Gastrocnemius medialis (tissue), 4 donors: Measurements from ENCODE around the gene CBLL1. TPM values are rescaled to one million over a fixed set of nuclear protein-coding genes. Genes with fewer than 3 reads are reported as not detected.
A peak's percentile ranks its signal among the peaks of the same experiment; 100 is the strongest.

ENCODE experiments used
- ATAC-seq, 2 donors: fragments of 150-250 bp; one replicate each; pipeline ENCODE4 v1.9.1; 2016
- DNase-seq, 2 donors: peaks; one replicate each; pipeline ENCODE4 v3.0.0-alpha.2; 2019
- H3K27ac ChIP-seq, 4 donors: fragments of 200-600 bp; sonication (generic); 1 replicate in 1 of 4; 2 replicates in 3 of 4; pipeline ENCODE4 v1.5.1; 2016 to 2018; ENCODE audit warnings: mild to moderate bottlenecking in 2 of 4, moderate library complexity in 1 of 4
- H3K27me3 ChIP-seq, 3 donors: fragments of 200-600 bp; sonication (generic) in 2 of 3; 1 replicate in 1 of 3; 2 replicates in 2 of 3; pipeline versions ENCODE4 v1.5.1 to v1.6.0; 2016 to 2019; ENCODE audit warnings: mild to moderate bottlenecking in 1 of 3, moderate library complexity in 1 of 3
- H3K36me3 ChIP-seq, 2 donors: fragments of 200-600 bp; sonication (generic) in 1 of 2; one replicate each; pipeline ENCODE4 v1.5.1; 2017 to 2018
- H3K4me1 ChIP-seq, 2 donors: fragments of 200-600 bp; sonication (generic) in 1 of 2; one replicate each; pipeline ENCODE4 v1.5.1; 2016 to 2017; ENCODE audit warnings: mild to moderate bottlenecking in 2 of 2
- H3K4me3 ChIP-seq, 4 donors: fragments of 200-600 bp; sonication (generic) in 3 of 4; 1 replicate in 1 of 4; 2 replicates in 3 of 4; pipeline ENCODE4 v1.5.1; 2016 to 2019; ENCODE audit warnings: mild to moderate bottlenecking in 2 of 4
- H3K9me3 ChIP-seq, 3 donors: fragments of 200-600 bp; sonication (generic) in 2 of 3; 1 replicate in 1 of 3; 2 replicates in 2 of 3; pipeline ENCODE4 v1.5.1; 2016 to 2019
- POLR2A ChIP-seq, 2 donors: fragments of 450-650 bp; IDR thresholded peaks; one replicate each; pipeline ENCODE4 v1.6.1; 2017; ENCODE audit warnings: antibody characterized with exemption in 2 of 2, mild to moderate bottlenecking in 2 of 2, moderate library complexity in 2 of 2
- in situ Hi-C, 4 donors: fragments of 200-750 bp; cut with MboI; loops; one replicate each; pipeline versions ENCODE4 v1.15.0 to v1.8.0; 2017; ENCODE audit warnings: low sequenced_read_pairs in 4 of 4
- intact Hi-C: fragments of 100-400 bp; cut with DNase I; formaldehyde crosslinking; loops from one replicate; pipeline ENCODE4 v1.15.1; 2023; ENCODE audit warnings: low total_unique reads
- total RNA-seq, 4 donors: library from RNA; depleted of rRNA; stranded (reverse); fragments of >200 nt; gene quantifications; one replicate each; pipeline versions ENCODE4 v1.1.0 to v1.2.3, GENCODE V29; 2016
- TF ChIP-seq, protein P1 (sequence below), 5 experiments: fragments of 450-650 bp in 3 of 5; fragments of 200-600 bp in 2 of 5; sonication (generic) in 2 of 5; IDR thresholded peaks in 4 of 5; conservative IDR thresholded peaks in 1 of 5; 1 replicate in 4 of 5; 2 replicates in 1 of 5; pipeline ENCODE4 v1.5.1; 2016 to 2019; ENCODE audit warnings: antibody characterized with exemption in 5 of 5, mild to moderate bottlenecking in 3 of 5, moderate library complexity in 3 of 5

The CBLL1 gene
- total RNA-seq, 4 donors from 2014 or later: 21.6 to 49.6 (median 34.8) TPM

DNA sequence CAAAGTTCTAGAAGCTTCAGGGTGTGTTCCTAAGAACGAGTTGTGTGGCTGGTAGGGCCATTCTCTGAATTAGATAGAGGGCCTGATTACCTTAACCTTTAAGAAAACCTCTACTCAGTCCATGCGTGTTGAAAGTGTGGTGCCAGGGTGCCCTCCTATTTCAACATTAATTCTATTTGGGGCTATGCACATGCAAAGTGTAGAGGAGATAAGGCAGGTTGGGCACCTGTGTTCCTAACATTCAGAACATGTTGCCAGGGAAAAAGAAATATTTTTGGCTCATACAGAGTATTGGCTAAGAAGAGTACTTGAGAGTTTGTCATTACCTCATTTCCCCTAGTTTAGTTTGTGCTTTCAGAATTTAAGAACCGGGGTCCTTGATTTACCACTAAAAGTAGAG is 38.4 kb downstream of the CBLL1 start:
- Histone ChIP-seq H3K4me3 (no peak overlapping the region), H3K27ac (no peak overlapping the region), H3K9me3 (no peaks in the 10 kb centered on the region), H3K4me1 (peaks cover 0 to 13% of the 10 kb centered on the region in 2 donors), H3K36me3 (no peaks in the 10 kb centered on the region), H3K27me3 (no peaks in the 10 kb centered on the region)
- intact Hi-C loops (no loop called here), in situ Hi-C loops (no loop called here)
- TF ChIP-seq, protein P1, sequence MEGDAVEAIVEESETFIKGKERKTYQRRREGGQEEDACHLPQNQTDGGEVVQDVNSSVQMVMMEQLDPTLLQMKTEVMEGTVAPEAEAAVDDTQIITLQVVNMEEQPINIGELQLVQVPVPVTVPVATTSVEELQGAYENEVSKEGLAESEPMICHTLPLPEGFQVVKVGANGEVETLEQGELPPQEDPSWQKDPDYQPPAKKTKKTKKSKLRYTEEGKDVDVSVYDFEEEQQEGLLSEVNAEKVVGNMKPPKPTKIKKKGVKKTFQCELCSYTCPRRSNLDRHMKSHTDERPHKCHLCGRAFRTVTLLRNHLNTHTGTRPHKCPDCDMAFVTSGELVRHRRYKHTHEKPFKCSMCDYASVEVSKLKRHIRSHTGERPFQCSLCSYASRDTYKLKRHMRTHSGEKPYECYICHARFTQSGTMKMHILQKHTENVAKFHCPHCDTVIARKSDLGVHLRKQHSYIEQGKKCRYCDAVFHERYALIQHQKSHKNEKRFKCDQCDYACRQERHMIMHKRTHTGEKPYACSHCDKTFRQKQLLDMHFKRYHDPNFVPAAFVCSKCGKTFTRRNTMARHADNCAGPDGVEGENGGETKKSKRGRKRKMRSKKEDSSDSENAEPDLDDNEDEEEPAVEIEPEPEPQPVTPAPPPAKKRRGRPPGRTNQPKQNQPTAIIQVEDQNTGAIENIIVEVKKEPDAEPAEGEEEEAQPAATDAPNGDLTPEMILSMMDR (IDR thresholded peaks at IDR 0.05 in 4 of 5, conservative IDR thresholded peaks at IDR 0.05 in 1 of 5): no peak
- no peak for TF ChIP-seq POLR2A (IDR thresholded peaks at IDR 0.05)
- DNase-seq (no peak), ATAC-seq (no peak)

DNA sequence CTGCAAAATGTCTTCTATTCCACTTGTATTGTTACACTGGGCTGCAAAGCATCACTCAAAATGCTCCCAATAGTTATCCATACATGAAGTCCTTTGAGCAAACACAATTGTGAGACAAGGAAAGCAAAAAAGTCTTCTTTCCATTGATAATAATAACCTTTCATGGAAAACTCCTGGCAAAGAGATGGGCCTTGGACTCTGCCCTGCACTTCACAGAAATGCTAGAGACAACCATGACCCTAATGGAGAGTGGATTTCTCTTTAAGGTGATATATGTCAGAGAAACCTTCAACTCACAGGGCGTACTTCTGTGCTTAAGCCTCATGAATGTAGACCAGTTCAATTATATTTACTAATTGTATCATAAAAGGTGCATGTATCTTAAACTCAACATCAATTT is 39.7 kb downstream of the CBLL1 start:
- H3K36me3 ChIP-seq: no peaks in the 10 kb centered on the region
- H3K4me1 ChIP-seq: peaks cover 0 to 13% of the 10 kb centered on the region in 2 donors
- no peak for DNase-seq
- H3K4me3 ChIP-seq: no peak overlapping the region
- intact Hi-C loops (no loop called here), in situ Hi-C loops (no loop called here)
- no peaks in the 10 kb centered on the region for H3K27me3 ChIP-seq
- no peak overlapping the region for H3K27ac ChIP-seq
- H3K9me3 ChIP-seq: no peaks in the 10 kb centered on the region
- no peak for ATAC-seq
- no peak for TF ChIP-seq POLR2A (IDR thresholded peaks at IDR 0.05)
- TF ChIP-seq, protein P1 (IDR thresholded peaks at IDR 0.05 in 4 of 5, conservative IDR thresholded peaks at IDR 0.05 in 1 of 5): no peak

DNA sequence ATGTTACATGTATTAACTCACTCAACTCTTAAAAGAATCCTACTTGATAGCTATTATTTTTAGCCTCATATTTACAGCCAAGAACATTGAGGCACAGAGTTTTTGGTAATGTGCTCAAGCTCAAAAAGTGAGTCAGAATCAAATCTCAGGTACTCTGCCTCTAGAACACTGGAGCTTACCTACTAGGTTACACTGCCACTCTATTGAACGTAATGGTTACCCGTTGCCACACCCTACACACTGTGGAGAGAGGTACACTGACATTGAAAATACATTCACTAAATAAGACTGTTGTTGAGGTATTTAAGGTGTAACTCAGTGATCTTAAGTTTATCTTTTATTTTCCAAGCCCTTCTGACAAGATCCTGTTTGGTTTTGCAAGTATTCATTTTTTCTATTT is 41.2 kb downstream of the CBLL1 start:
- Histone ChIP-seq H3K4me1 (peaks cover 0 to 13% of the 10 kb centered on the region in 2 donors), H3K27me3 (no peaks in the 10 kb centered on the region), H3K36me3 (no peaks in the 10 kb centered on the region), H3K27ac (no peak overlapping the region), H3K4me3 (no peak overlapping the region), H3K9me3 (no peaks in the 10 kb centered on the region)
- in situ Hi-C loops: no loop called here
- ATAC-seq (no peak), DNase-seq (no peak)
- no peak for TF ChIP-seq POLR2A (IDR thresholded peaks at IDR 0.05)
- TF ChIP-seq, protein P1 (IDR thresholded peaks at IDR 0.05 in 4 of 5, conservative IDR thresholded peaks at IDR 0.05 in 1 of 5): no peak
- intact Hi-C loops: no loop called here

DNA sequence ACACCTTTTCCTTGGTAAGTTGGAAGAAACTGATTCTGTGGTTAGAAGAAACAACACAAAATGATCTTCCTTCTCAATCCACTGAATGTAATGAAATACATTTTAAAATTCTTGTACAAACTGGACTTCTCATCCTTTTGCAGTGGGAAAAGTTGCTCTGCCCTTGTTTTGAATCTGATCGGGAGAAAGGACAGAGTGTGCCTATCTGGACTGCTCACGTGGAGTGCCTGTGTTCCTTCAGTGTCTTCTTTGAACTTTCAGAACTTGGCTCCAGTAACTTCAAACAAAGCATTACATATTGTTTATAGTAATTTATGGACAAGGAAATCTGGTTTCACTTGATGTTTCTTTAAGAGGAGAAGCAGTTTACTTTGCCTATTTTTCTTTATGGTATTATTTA is 42.0 kb downstream of the CBLL1 start:
- TF ChIP-seq, protein P1 (IDR thresholded peaks at IDR 0.05 in 4 of 5, conservative IDR thresholded peaks at IDR 0.05 in 1 of 5): no peak
- TF ChIP-seq POLR2A (IDR thresholded peaks at IDR 0.05): no peak
- H3K9me3 ChIP-seq: no peaks in the 10 kb centered on the region
- ATAC-seq: peak in 1 of 2 donors; percentile 86
- no peak overlapping the region for H3K4me3 ChIP-seq
- H3K36me3 ChIP-seq: no peaks in the 10 kb centered on the region
- no peak overlapping the region for H3K27ac ChIP-seq
- intact Hi-C loops (no loop called here), in situ Hi-C loops (no loop called here)
- H3K4me1 ChIP-seq: peaks cover 0 to 13% of the 10 kb centered on the region in 2 donors
- DNase-seq: peak in 1 of 2 donors; percentile 13
- no peaks in the 10 kb centered on the region for H3K27me3 ChIP-seq

DNA sequence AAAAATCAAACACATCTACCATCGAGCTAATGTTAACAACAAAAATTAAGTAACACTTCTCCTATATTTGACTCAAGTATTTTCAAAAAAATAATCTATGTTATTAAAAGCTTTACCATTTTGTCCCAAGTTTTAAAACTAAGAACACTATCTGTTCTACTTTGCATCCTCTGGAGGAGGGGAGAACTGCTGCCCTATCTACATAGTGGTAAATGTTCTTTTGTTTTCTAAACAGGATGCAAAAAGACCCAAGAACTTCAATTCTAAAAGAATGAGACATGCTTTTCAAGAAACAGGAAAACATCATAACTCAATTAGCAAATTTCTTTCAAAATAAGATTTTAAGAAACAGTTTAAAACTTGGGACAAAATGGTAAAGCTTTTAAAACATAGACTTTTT is 44.3 kb downstream of the CBLL1 start:
- H3K36me3 ChIP-seq: no peaks in the 10 kb centered on the region
- in situ Hi-C loops: no loop called here
- TF ChIP-seq POLR2A (IDR thresholded peaks at IDR 0.05): no peak
- TF ChIP-seq, protein P1 (IDR thresholded peaks at IDR 0.05 in 4 of 5, conservative IDR thresholded peaks at IDR 0.05 in 1 of 5): no peak
- ATAC-seq: no peak
- H3K27ac ChIP-seq: no peak overlapping the region
- intact Hi-C loops: no loop called here
- no peaks in the 10 kb centered on the region for H3K27me3 ChIP-seq
- H3K4me1 ChIP-seq: peaks cover 0 to 13% of the 10 kb centered on the region in 2 donors
- H3K4me3 ChIP-seq: no peak overlapping the region
- no peaks in the 10 kb centered on the region for H3K9me3 ChIP-seq
- DNase-seq: no peak
